Measurements from ENCODE around the gene LDLRAD4.

Gene LDLRAD4

DNA sequence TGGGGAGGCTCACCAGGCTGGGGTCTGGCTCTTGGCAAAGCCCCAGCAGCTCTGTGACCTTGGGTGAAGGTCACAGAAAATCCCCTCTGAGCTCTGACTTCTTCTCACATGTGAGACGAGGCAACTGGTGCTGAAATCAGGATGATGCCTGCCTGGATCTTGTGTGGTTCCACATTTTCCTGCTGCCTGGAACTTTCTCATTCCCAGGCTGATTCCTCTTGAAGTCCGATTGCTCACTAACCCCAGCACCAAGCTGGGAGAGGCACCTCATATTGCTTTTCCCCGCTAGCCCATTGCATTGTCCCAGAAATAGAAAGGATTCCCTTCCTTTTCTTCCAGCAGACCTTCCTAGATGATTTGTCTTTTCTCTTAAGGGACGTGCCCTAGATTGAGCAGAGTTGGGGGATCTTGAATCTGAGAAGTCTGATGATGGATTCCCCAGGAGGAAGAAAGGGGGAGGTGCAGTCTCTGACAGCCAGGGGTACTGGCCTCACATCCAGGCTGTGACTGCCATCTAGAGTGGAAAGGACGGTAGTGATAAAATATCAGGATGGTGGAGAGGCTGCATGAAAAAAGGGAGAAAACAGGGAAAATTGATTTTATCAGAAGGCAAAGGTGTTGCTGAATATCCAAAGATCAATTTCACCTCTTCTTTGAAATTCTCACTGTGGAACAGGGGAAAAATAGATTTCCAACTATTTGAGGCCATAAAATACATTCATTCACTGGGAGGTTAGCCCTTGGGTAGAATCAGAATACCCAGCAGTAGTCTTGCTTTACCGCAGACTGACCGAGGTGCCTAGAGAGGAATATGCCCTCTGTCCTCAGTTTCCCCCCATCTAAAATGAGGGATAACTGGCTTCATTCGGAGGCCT is 411.5 kb downstream of the LDLRAD4 start:
- Histone ChIP-seq H3K4me3 (ENCODE audit: low read length) (no peak overlapping the region), H3K27ac (ENCODE audit: low read length) (no peak overlapping the region), H3K9me3 (ENCODE audit: control insufficient read depth, insufficient read depth, low read length) (peaks cover 2% of the 10 kb centered on the region), H3K36me3 (ENCODE audit: control insufficient read depth, insufficient read depth, low read length) (no peaks in the 10 kb centered on the region; the same call in 1 of the 2 replicates), H3K27me3 (ENCODE audit: control insufficient read depth, insufficient read depth, low read length) (no peaks in the 10 kb centered on the region; the same call in 1 of the 2 replicates), H3K4me1 (ENCODE audit: control insufficient read depth, insufficient read depth, low read length) (0 out of 2 replicates have a peak, but pooled peaks cover 1% of the 10 kb centered on the region)
- no CpG with 5 or more reads among the region's 8 CpGs for WGBS (ENCODE audit: insufficient coverage, insufficient read length)
- DNase-seq (ENCODE audit: low read depth, low spot score): peak; percentile 54

- Histone ChIP-seq H3K36me3 (ENCODE audit: control insufficient read depth, insufficient read depth, low read length) (no peaks in the 10 kb centered on the region; the same call in 1 of the 2 replicates), H3K27me3 (ENCODE audit: control insufficient read depth, insufficient read depth, low read length) (no peaks in the 10 kb centered on the region; the same call in 1 of the 2 replicates), H3K27ac (ENCODE audit: low read length) (no peak overlapping the region), H3K4me3 (ENCODE audit: low read length) (no peak overlapping the region), H3K4me1 (ENCODE audit: control insufficient read depth, insufficient read depth, low read length) (0 out of 2 replicates have a peak, but pooled peaks cover 1% of the 10 kb centered on the region), H3K9me3 (ENCODE audit: control insufficient read depth, insufficient read depth, low read length) (peaks cover 2% of the 10 kb centered on the region)
- WGBS (ENCODE audit: insufficient coverage, insufficient read length): no CpG with 5 or more reads among the region's 7 CpGs
- DNase-seq (ENCODE audit: low read depth, low spot score): no peak
These were observed 412.2 kb downstream of the LDLRAD4 start for GRCh38 chr18:13630716-13631268.

DNA sequence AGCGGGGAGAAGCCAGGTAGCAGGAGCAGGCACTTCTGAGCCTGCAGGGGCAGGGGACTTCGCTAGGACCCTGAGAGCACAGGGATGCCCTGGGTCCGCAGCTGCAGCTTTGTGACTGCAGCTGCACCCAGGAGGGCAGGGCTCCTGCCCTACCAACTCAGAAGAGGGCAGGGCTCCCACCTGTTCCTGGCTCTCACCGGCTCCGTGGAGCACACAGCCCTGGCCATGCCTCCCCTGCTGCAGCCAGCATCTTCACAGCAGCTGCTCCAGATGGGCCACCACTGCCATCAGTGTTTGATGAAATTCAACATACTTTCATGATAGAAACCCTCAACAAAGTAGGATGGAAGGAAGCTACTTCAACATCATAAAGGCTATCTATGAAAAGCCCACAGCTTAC is 415.1 kb downstream of the LDLRAD4 start:
- H3K27me3 ChIP-seq (ENCODE audit: control insufficient read depth, insufficient read depth, low read length): no peaks in the 10 kb centered on the region; the same call in 1 of the 2 replicates
- H3K36me3 ChIP-seq (ENCODE audit: control insufficient read depth, insufficient read depth, low read length): no peaks in the 10 kb centered on the region
- 0 out of 2 replicates have a peak, but pooled peaks cover 1% of the 10 kb centered on the region for H3K4me1 ChIP-seq (ENCODE audit: control insufficient read depth, insufficient read depth, low read length)
- no peak overlapping the region for H3K27ac ChIP-seq (ENCODE audit: low read length)
- DNase-seq (ENCODE audit: low read depth, low spot score): no peak
- no CpG with 5 or more reads among the region's 5 CpGs for WGBS (ENCODE audit: insufficient coverage, insufficient read length)
- peaks cover 2% of the 10 kb centered on the region for H3K9me3 ChIP-seq (ENCODE audit: control insufficient read depth, insufficient read depth, low read length)
- H3K4me3 ChIP-seq (ENCODE audit: low read length): no peak overlapping the region

- Histone ChIP-seq H3K4me1 (ENCODE audit: control insufficient read depth, insufficient read depth, low read length) (no peaks in the 10 kb centered on the region), H3K36me3 (ENCODE audit: control insufficient read depth, insufficient read depth, low read length) (no peaks in the 10 kb centered on the region), H3K27ac (ENCODE audit: low read length) (no peak overlapping the region), H3K4me3 (ENCODE audit: low read length) (no peak overlapping the region), H3K9me3 (ENCODE audit: control insufficient read depth, insufficient read depth, low read length) (peaks cover 2% of the 10 kb centered on the region), H3K27me3 (ENCODE audit: control insufficient read depth, insufficient read depth, low read length) (no peaks in the 10 kb centered on the region; the same call in 1 of the 2 replicates)
- WGBS (ENCODE audit: insufficient coverage, insufficient read length): no CpG with 5 or more reads among the region's 5 CpGs
- no peak for DNase-seq (ENCODE audit: low read depth, low spot score)
These were observed 416.5 kb downstream of the LDLRAD4 start for GRCh38 chr18:13635046-13635445.

- Histone ChIP-seq H3K27ac (ENCODE audit: low read length) (no peak overlapping the region), H3K27me3 (ENCODE audit: control insufficient read depth, insufficient read depth, low read length) (no peaks in the 10 kb centered on the region), H3K4me3 (ENCODE audit: low read length) (no peak overlapping the region), H3K4me1 (ENCODE audit: control insufficient read depth, insufficient read depth, low read length) (no peaks in the 10 kb centered on the region), H3K36me3 (ENCODE audit: control insufficient read depth, insufficient read depth, low read length) (no peaks in the 10 kb centered on the region), H3K9me3 (ENCODE audit: control insufficient read depth, insufficient read depth, low read length) (no peaks in the 10 kb centered on the region)
- no peak for DNase-seq (ENCODE audit: low read depth, low spot score)
- no CpG with 5 or more reads among the region's 10 CpGs for WGBS (ENCODE audit: insufficient coverage, insufficient read length)
These were observed 420.4 kb downstream of the LDLRAD4 start for GRCh38 chr18:13638719-13639595.

GRCh38 chr18:13640266-13640860 is 421.8 kb downstream of the LDLRAD4 start:
- Histone ChIP-seq H3K36me3 (ENCODE audit: control insufficient read depth, insufficient read depth, low read length) (no peaks in the 10 kb centered on the region), H3K9me3 (ENCODE audit: control insufficient read depth, insufficient read depth, low read length) (no peaks in the 10 kb centered on the region), H3K27ac (ENCODE audit: low read length) (no peak overlapping the region), H3K4me3 (ENCODE audit: low read length) (no peak overlapping the region), H3K27me3 (ENCODE audit: control insufficient read depth, insufficient read depth, low read length) (no peaks in the 10 kb centered on the region), H3K4me1 (ENCODE audit: control insufficient read depth, insufficient read depth, low read length) (no peaks in the 10 kb centered on the region)
- no peak for DNase-seq (ENCODE audit: low read depth, low spot score)
- WGBS (ENCODE audit: insufficient coverage, insufficient read length): no CpG with 5 or more reads among the region's 10 CpGs

- H3K4me1 ChIP-seq (ENCODE audit: control insufficient read depth, insufficient read depth, low read length): no peaks in the 10 kb centered on the region
- no peaks in the 10 kb centered on the region for H3K36me3 ChIP-seq (ENCODE audit: control insufficient read depth, insufficient read depth, low read length)
- H3K27ac ChIP-seq (ENCODE audit: low read length): no peak overlapping the region
- peak overlapping the region; percentile 32; the same call in 1 of the 2 replicates for H3K4me3 ChIP-seq (ENCODE audit: low read length)
- H3K9me3 ChIP-seq (ENCODE audit: control insufficient read depth, insufficient read depth, low read length): no peaks in the 10 kb centered on the region
- no CpG with 5 or more reads among the region's 84 CpGs for WGBS (ENCODE audit: insufficient coverage, insufficient read length)
- DNase-seq (ENCODE audit: low read depth, low spot score): no peak
- H3K27me3 ChIP-seq (ENCODE audit: control insufficient read depth, insufficient read depth, low read length): no peaks in the 10 kb centered on the region
These were observed 423.2 kb downstream of the LDLRAD4 start for GRCh38 chr18:13641551-13642439.

- no peaks in the 10 kb centered on the region for H3K27me3 ChIP-seq (ENCODE audit: control insufficient read depth, insufficient read depth, low read length)
- H3K9me3 ChIP-seq (ENCODE audit: control insufficient read depth, insufficient read depth, low read length): no peaks in the 10 kb centered on the region
- DNase-seq (ENCODE audit: low read depth, low spot score): no peak
- no peak overlapping the region for H3K27ac ChIP-seq (ENCODE audit: low read length)
- H3K4me1 ChIP-seq (ENCODE audit: control insufficient read depth, insufficient read depth, low read length): no peaks in the 10 kb centered on the region
- no peaks in the 10 kb centered on the region for H3K36me3 ChIP-seq (ENCODE audit: control insufficient read depth, insufficient read depth, low read length)
- no peak overlapping the region for H3K4me3 ChIP-seq (ENCODE audit: low read length)
- no CpG with 5 or more reads among the region's 15 CpGs for WGBS (ENCODE audit: insufficient coverage, insufficient read length)
These were observed 423.9 kb downstream of the LDLRAD4 start for GRCh38 chr18:13642440-13642827.

DNA sequence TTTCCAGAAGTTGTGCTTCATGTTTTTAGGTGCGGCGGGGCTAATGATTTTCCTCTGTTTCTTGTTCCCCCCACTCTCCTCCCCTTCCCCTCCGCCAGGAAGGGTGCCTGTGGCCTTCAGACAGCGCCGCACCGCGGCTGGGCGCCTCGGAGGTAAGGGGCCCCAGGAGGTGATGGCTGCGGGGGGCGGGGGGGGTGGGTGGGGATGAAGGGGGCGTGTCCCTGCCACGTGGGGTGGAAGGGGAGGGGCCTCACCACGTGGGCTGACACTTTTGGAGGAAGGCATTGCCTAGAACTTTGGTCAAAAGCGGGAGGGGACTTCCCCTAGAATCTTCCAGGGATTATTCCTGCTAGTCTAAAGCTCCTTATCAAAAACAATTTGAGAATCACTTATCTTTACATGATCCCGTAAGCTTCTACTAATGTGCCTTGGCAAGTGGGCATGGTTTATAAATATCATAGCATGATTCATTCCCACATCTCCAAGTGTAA is 424.7 kb downstream of the LDLRAD4 start:
- WGBS (ENCODE audit: insufficient coverage, insufficient read length): no CpG with 5 or more reads among the region's 16 CpGs
- no peaks in the 10 kb centered on the region for H3K9me3 ChIP-seq (ENCODE audit: control insufficient read depth, insufficient read depth, low read length)
- no peaks in the 10 kb centered on the region for H3K4me1 ChIP-seq (ENCODE audit: control insufficient read depth, insufficient read depth, low read length)
- no peak overlapping the region for H3K4me3 ChIP-seq (ENCODE audit: low read length)
- H3K36me3 ChIP-seq (ENCODE audit: control insufficient read depth, insufficient read depth, low read length): no peaks in the 10 kb centered on the region
- no peak overlapping the region for H3K27ac ChIP-seq (ENCODE audit: low read length)
- no peak for DNase-seq (ENCODE audit: low read depth, low spot score)
- no peaks in the 10 kb centered on the region for H3K27me3 ChIP-seq (ENCODE audit: control insufficient read depth, insufficient read depth, low read length)
